Stimulated activated CD8-positive, alpha-beta memory T cell treated with anti-CD3 and anti-CD28 coated beads, Interleukin-15, amount 100 ng/mL, for 24 hours (primary cell): ENCODE measurements around the gene ZNF837.
A peak's percentile ranks its signal among the peaks of the same experiment; 100 is the strongest.
"Not testable (repeated sequence)": the region's sequence is repeated elsewhere in the genome, so short reads cannot be mapped to it uniquely, and the experiment has no call there.

Experiments
- DNase-seq: peaks from one replicate; pipeline ENCODE4 v3.0.0-alpha.2; 2020; ENCODE audit warnings: low read depth

The ZNF837 gene

DNA sequence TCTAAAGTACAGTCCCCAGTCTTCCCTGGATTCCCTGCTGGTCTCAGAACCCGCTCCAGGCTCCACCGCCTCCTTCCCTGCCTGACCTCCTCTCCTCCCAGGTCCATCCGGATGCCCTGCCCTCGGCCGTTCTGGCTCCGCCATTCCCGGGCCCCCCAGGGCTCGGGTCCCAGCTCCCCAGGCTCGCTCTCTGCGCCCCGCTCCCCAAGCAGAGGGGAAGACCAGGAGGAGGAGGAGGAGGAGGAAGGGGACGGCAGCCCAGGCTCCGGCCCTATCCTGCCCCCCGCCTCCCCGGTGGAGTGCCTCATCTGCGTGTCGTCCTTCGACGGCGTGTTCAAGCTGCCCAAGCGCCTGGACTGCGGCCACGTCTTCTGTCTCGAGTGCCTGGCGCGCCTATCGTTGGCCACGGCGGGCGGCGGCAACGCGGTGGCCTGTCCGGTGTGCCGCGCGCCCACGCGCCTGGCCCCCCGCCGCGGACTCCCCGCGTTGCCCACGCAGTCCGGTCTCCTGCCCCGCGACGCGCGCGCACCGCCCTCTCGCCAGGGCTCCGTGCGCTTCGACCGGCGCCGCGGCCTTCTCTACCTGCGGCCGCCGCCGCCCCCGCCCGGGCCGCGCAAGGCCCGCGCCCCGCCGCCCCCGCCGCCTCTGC, 15.3 kb upstream of the ZNF837 start:
- DNase-seq: no peak

- no peak for DNase-seq
Observed at GRCh38 chr19:58395220-58395978, 14.6 kb upstream of the ZNF837 start, which contains the start of gene RNF225. Gene RNF225 (plus strand): TSS chr19:58395656. CDS start chr19:58396090, 434 bp downstream.

- no peak for DNase-seq
Observed at GRCh38 chr19:58394821-58395219, 14.0 kb upstream of the ZNF837 start.

GRCh38 chr19:58393725-58394033, 12.8 kb upstream of the ZNF837 start:
- DNase-seq: no peak

DNA sequence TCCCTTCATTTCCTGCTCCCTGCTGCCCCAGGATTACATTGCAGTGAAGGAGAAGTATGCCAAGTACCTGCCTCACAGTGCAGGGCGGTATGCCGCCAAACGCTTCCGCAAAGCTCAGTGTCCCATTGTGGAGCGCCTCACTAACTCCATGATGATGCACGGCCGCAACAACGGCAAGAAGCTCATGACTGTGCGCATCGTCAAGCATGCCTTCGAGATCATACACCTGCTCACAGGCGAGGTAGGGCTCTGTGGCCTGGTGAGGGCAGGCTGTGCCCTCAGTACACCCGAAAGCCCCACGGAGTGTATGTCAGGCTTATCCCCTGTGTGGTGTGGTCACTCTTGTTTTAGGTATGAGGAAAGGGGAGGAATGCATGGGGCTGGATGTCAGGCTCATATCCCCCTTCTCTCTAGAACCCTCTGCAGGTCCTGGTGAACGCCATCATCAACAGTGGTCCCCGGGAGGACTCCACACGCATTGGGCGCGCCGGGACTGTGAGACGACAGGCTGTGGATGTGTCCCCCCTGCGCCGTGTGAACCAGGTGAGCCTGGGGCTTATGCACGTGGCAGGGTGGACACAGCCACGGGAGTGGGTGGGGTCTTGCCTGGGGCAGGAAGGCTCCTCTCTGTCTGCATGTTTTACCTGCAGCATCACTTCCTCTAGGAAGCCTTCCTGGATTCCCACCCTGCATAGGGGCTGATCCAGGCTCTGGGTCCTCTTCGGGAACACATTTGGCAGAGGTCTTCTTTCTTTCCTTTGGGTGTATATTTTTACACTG, 12.3 kb upstream of the ZNF837 start:
- no peak for DNase-seq

GRCh38 chr19:58388175-58388526, 7.3 kb upstream of the ZNF837 start:
- no peak for DNase-seq

- DNase-seq: no peak
Observed at GRCh38 chr19:58387338-58388174, 6.7 kb upstream of the ZNF837 start.

- peak; percentile 87 for DNase-seq
Observed at GRCh38 chr19:58386576-58387337, 5.9 kb upstream of the ZNF837 start, which contains the start of gene RPS5. Gene RPS5 (plus strand): TSS chr19:58387269. CDS start chr19:58388138, 869 bp downstream.

DNA sequence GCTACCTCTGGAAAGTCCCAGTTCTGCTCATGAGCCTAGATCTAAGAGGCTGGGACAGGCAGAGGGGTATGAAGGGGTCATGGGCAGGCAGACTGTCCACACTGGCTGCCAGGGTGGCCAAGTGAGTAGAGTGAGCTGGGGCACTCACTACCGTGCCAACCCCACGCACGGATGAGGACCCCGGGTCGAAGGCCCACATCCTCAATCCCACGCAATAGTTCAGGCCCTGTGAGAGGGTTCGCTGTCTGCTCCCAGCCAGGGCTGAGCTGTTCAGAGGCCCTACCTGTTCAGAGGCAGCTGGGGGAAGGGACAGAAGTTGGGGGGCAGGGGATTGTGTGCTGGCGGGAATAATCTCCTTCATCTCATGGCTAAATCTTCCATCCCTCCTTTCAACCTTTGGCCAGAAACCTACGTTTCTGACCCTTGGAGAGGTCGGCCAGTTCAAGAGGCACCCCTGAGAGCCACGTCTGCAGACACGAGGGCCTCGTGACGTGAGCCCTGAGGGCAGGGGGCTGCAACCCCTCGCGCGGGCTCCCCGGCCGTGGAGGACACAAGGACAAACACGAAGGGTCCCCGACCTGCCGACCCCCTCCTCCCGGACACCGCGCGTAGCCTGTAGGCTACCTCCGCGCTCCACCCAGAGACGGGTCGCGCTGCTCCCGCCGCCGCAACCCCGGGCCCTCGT, 5.2 kb upstream of the ZNF837 start:
- DNase-seq: no peak

- DNase-seq: no peak
Observed at GRCh38 chr19:58385313-58385890, 4.6 kb upstream of the ZNF837 start.

GRCh38 chr19:58382997-58383603, 2.3 kb upstream of the ZNF837 start:
- DNase-seq: no peak

- no peak for DNase-seq
Observed at GRCh38 chr19:58381460-58382212, 806 bp upstream of the ZNF837 start.

DNA sequence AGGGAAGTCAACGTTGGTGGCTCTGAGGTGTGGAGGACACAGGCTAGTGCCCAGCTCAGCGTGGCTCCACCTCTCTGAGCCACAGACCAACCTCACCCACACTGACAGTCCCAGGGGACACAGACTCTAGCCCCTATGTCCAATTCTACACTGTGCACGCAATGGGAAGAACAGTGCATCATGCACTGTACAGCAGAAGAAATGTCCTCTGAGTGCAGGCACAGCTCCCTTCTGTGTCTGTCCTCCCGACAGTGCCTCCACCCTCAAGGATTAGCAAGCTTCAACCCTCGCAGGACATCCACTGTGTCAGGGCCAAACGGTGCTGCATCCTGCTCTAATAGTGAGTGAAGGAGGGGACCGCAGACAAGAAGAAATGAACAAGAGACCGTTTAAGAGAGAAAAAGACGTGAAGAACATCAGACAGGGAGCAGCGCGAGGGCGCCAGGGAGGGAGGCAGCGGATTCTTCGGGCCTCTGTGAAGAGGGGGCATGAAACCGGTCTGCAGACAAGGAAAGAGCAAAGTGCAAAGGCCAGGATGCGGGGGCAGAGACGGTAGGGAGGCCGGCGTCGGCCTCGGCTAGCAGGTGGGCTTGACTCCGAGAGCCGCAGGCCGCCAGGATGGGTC, 681 bp downstream of the ZNF837 start:
- DNase-seq: no peak

- DNase-seq: no peak
Observed at GRCh38 chr19:58379246-58379645, 1.6 kb downstream of the ZNF837 start.

DNA sequence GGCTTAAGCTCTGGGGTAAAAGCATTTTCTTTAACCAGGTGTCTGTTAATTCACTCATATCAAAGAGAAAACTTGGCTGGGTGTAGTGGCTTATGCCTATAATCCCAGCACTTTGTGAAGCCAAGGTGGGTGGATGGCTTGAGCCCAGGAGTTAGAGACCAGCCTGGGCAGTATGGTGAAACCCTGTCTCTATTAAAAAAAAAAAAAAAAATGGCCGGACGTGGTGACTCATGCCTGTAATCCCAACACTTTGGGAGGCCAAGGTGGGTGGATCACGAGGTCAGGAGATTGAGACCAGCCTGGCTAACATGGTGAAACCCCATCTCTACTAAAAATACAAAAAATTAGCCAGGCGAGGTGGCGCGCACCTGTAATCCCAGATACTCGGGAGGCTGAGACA, 4.1 kb downstream of the ZNF837 start:
- not testable (repeated sequence) for DNase-seq

GRCh38 chr19:58374200-58374599, 6.6 kb downstream of the ZNF837 start:
- DNase-seq: no peak

- DNase-seq: no peak
Observed at GRCh38 chr19:58372311-58373133, 8.3 kb downstream of the ZNF837 start.
